Hematopoietic multipotent progenitor cell treated with erythropoietin and hydrocortisone succinate and interleukin-3 and kit ligand, for 6 days (in vitro differentiated cells): ENCODE measurements around the gene PPM1A.

Source experiments
- DNase-seq: peaks from one replicate; pipeline ENCODE4 v3.0.0-alpha.2; 2015

PPM1A gene

GRCh38 chr14:60248697-60249318 lies at the start of gene PPM1A:
Gene PPM1A (plus strand): TSS chr14:60249221. CDS start chr14:60282704, 33,483 bp downstream.
- peak; percentile 97 for DNase-seq

- no peak for DNase-seq
Observed at GRCh38 chr14:60199321-60199720, 49.7 kb upstream of the PPM1A start.

GRCh38 chr14:60204104-60204842 lies 44.7 kb upstream of the PPM1A start:
- no peak for DNase-seq

- DNase-seq = no peak
Observed at GRCh38 chr14:60204843-60205774, 43.9 kb upstream of the PPM1A start.

GRCh38 chr14:60206249-60206670 lies 42.8 kb upstream of the PPM1A start:
- DNase-seq = no peak

- peak; percentile 36 for DNase-seq
Observed at GRCh38 chr14:60206837-60207533, 42.0 kb upstream of the PPM1A start.

- no peak for DNase-seq
Observed at GRCh38 chr14:60210703-60211102, 38.3 kb upstream of the PPM1A start.

GRCh38 chr14:60211153-60211552 lies 37.9 kb upstream of the PPM1A start:
- no peak for DNase-seq

GRCh38 chr14:60212503-60213371 lies 36.3 kb upstream of the PPM1A start:
- DNase-seq = no peak

- DNase-seq = no peak
Observed at GRCh38 chr14:60214003-60214402, 35.0 kb upstream of the PPM1A start.

- no peak for DNase-seq
Observed at GRCh38 chr14:60214415-60215126, 34.5 kb upstream of the PPM1A start.

- no peak for DNase-seq
Observed at GRCh38 chr14:60215127-60215444, 33.9 kb upstream of the PPM1A start.

- DNase-seq = no peak
Observed at GRCh38 chr14:60215520-60216420, 33.3 kb upstream of the PPM1A start.

- DNase-seq = no peak
Observed at GRCh38 chr14:60217713-60218112, 31.3 kb upstream of the PPM1A start.

GRCh38 chr14:60220084-60220483 lies 28.9 kb upstream of the PPM1A start:
- no peak for DNase-seq

GRCh38 chr14:60220917-60221316 lies 28.1 kb upstream of the PPM1A start:
- no peak for DNase-seq

GRCh38 chr14:60221457-60221856 lies 27.6 kb upstream of the PPM1A start:
- DNase-seq = peak; percentile 42

GRCh38 chr14:60222820-60223219 lies 26.2 kb upstream of the PPM1A start:
- DNase-seq = no peak

- peak; percentile 57 for DNase-seq
Observed at GRCh38 chr14:60225265-60225664, 23.8 kb upstream of the PPM1A start.

GRCh38 chr14:60226298-60226697 lies 22.7 kb upstream of the PPM1A start:
- peak; percentile 76 for DNase-seq
